ENCODE results near the gene CAPNS2. TPM values are rescaled to one million over a fixed set of nuclear protein-coding genes. Genes with fewer than 3 reads are reported as not detected.

CAPNS2 gene
- polyA plus RNA-seq, 1 experiment: 0.14 TPM

DNA sequence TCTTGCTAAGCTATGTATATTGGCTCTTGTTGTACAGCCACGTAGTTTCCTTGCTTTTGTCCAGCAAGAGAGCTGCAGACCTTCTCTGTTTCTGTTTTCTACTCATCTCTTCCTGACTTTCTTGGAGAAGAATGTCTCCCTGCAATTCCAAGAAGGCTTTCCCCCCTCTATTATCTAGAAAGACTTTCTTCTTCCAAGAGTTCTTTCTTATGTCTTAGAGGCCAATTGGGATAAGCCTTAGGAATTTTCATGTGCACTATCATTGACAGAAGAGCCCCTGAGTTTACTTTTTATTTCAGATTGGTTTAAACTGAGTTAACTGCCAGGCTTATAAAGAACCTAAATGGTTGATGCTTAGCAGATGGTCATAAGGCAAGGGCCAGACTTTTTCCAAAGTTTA is 9.0 kb downstream of the CAPNS2 start:
- TF ChIP-seq CTCF (IDR thresholded peaks at IDR 0.05; ENCODE audit: low read depth, low read length): no peak
- no peak overlapping the region for H3K27ac ChIP-seq (ENCODE audit: low read depth, low read length)
- no peaks in the 10 kb centered on the region for H3K9me3 ChIP-seq (ENCODE audit: control insufficient read depth, insufficient read depth, low read length)
- no peak for DNase-seq (ENCODE audit: low read depth, low spot score)
- ChIA-PET POLR2A (no interaction called here), CTCF (interaction anchor here (2.0 to 10.1 kb wide), 2 partner anchors 9 to 110 kb away, joined by 5 to 65 read pairs; partner anchors contain the start of gene CAPNS2)
- H3K4me3 ChIP-seq (ENCODE audit: low read depth, low read length): no peak overlapping the region
- H3K27me3 ChIP-seq (ENCODE audit: control insufficient read depth, insufficient read depth, low read length): no peaks in the 10 kb centered on the region

GRCh38 chr16:55576384-55576783 is 9.9 kb downstream of the CAPNS2 start:
- Histone ChIP-seq H3K9me3 (ENCODE audit: control insufficient read depth, insufficient read depth, low read length) (no peaks in the 10 kb centered on the region), H3K27me3 (ENCODE audit: control insufficient read depth, insufficient read depth, low read length) (no peaks in the 10 kb centered on the region), H3K4me3 (ENCODE audit: low read depth, low read length) (no peak overlapping the region), H3K27ac (ENCODE audit: low read depth, low read length) (no peak overlapping the region)
- ChIA-PET POLR2A (no interaction called here), CTCF (interaction anchor here (2.0 to 10.1 kb wide), 2 partner anchors 9 to 111 kb away, joined by 5 to 65 read pairs; partner anchors contain the start of gene CAPNS2)
- no peak for TF ChIP-seq CTCF (IDR thresholded peaks at IDR 0.05; ENCODE audit: low read depth, low read length)
- no peak for DNase-seq (ENCODE audit: low read depth, low spot score)

DNA sequence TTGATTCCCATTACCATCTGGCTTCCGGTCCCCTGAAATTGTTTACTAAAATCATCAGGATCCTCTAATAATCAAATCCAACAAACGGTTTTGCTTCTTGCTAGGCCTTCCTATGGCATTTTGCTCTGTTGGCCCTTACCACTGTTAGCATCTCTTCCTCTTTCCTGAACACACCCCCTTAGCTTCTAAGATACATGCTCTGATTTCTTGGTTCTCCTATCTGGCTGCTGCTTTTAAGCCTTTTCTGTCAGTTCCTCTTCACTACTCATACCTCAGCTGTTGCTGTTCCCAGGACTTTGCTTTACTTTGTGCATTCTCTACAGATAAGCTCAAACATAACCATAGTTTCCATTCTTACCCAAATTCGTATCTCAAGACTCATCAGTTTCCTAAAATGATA is 11.4 kb downstream of the CAPNS2 start:
- Histone ChIP-seq H3K4me3 (ENCODE audit: low read depth, low read length) (no peak overlapping the region), H3K27ac (ENCODE audit: low read depth, low read length) (no peak overlapping the region), H3K9me3 (ENCODE audit: control insufficient read depth, insufficient read depth, low read length) (no peaks in the 10 kb centered on the region), H3K27me3 (ENCODE audit: control insufficient read depth, insufficient read depth, low read length) (no peaks in the 10 kb centered on the region)
- CTCF ChIA-PET: interaction anchor here (10.1 kb wide), 1 partner anchor 113 kb away, joined by 65 read pairs; no protein-coding TSS in a partner anchor
- DNase-seq (ENCODE audit: low read depth, low spot score): no peak
- TF ChIP-seq CTCF (IDR thresholded peaks at IDR 0.05; ENCODE audit: low read depth, low read length): no peak
- POLR2A ChIA-PET: no interaction called here

- CTCF ChIA-PET: no interaction called here
- no peaks in the 10 kb centered on the region for H3K9me3 ChIP-seq (ENCODE audit: control insufficient read depth, insufficient read depth, low read length)
- no peak overlapping the region for H3K27ac ChIP-seq (ENCODE audit: low read depth, low read length)
- POLR2A ChIA-PET: interaction anchor here (0.5 kb wide), 1 partner anchor 49 kb away, joined by 3 read pairs; no protein-coding TSS in a partner anchor
- H3K27me3 ChIP-seq (ENCODE audit: control insufficient read depth, insufficient read depth, low read length): no peaks in the 10 kb centered on the region
- DNase-seq (ENCODE audit: low read depth, low spot score): no peak
- TF ChIP-seq CTCF (IDR thresholded peaks at IDR 0.05; ENCODE audit: low read depth, low read length): no peak
- no peak overlapping the region for H3K4me3 ChIP-seq (ENCODE audit: low read depth, low read length)
These were observed 19.1 kb downstream of the CAPNS2 start for GRCh38 chr16:55585631-55586030.

- DNase-seq (ENCODE audit: low read depth, low spot score): no peak
- Histone ChIP-seq H3K9me3 (ENCODE audit: control insufficient read depth, insufficient read depth, low read length) (no peaks in the 10 kb centered on the region), H3K4me3 (ENCODE audit: low read depth, low read length) (no peak overlapping the region), H3K27ac (ENCODE audit: low read depth, low read length) (no peak overlapping the region), H3K27me3 (ENCODE audit: control insufficient read depth, insufficient read depth, low read length) (no peaks in the 10 kb centered on the region)
- POLR2A ChIA-PET: no interaction called here
- CTCF ChIA-PET: no interaction called here
- no peak for TF ChIP-seq CTCF (IDR thresholded peaks at IDR 0.05; ENCODE audit: low read depth, low read length)
These were observed 22.3 kb downstream of the CAPNS2 start for GRCh38 chr16:55588799-55589198.

Data from AG04450 (cell line).